ENCODE results near the gene FBXL20. TPM values are rescaled to one million over a fixed set of nuclear protein-coding genes. Genes with fewer than 3 reads are reported as not detected.

FBXL20 gene
- total RNA-seq, 1 donor from 2014 or later, result 28.0 TPM

DNA sequence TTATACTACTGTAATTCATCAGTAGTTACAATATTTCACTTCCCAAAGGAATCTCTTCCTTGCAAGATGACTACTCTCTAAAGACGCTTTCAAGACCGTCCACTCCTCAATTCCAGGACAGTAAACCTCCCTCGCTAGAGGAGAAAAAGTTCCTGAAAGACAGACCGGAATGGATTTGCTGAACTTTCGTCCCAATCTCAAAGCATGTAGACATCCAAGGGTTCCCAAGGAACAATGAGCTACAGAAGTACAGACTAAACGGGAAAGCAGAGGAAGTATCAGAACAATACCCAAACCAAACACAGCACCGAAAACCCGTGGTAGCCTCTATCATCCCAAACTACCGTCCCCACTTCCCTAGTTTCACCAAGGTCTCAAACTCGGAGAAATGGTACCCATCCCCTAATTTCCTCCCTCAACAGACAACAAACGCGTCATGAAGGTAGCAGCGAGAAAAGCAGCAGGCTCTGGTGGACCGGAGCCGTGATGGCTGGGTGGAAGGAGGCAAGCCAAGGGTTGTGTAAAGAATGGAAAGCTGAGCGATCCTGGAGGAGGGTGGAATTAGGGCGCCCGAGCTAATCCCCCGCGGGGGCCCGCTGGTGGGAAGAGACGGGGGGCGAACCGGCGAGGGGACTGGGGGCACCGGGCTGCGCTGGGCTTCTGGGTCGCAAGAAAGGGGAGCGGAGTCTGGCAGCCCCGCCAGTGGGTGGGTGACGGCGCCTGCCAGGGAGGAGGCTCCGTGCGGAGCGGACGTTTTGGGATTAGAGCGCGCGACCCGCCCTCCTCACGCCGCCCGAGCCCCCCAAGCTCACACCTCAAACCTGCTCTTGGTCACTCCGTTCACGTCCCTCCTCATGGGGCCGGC is 647 bp downstream of the FBXL20 start:
- Mint-ChIP-seq H3K4me1 (ENCODE audit: unreplicated experiment) (peaks cover 25% of the 10 kb centered on the region), H3K36me3 (ENCODE audit: unreplicated experiment) (peaks cover 1% of the 10 kb centered on the region), H3K9me3 (ENCODE audit: unreplicated experiment) (no peaks in the 10 kb centered on the region), H3K4me3 (ENCODE audit: unreplicated experiment) (peak overlapping the region; percentile 97), H3K27me3 (ENCODE audit: unreplicated experiment) (no peaks in the 10 kb centered on the region), H3K27ac (ENCODE audit: unreplicated experiment) (peak overlapping the region; percentile 87)
- no peak for DNase-seq (ENCODE audit: extremely low spot score, unreplicated experiment)
- TF ChIP-seq CTCF (IDR thresholded peaks at IDR 0.05), result no peak

DNA sequence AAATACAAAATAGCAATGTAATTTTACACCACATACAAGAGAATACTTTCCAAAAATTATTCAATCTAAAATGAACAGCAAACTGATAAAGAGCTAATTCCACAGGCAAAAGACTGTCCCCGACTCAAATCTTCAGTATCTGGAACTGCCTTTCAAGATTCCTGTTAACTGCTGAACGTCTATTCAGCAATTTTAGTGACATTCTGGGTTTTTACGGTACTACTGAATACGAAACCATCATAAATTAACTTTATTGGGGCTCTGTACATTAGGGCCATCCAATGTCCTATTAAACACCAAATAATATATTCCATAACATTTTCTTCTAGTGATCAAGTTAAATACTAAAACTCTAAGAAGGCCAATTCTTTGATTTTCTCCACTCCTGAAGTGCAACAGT is 1.6 kb downstream of the FBXL20 start:
- peaks cover 22% of the 10 kb centered on the region for H3K4me1 Mint-ChIP-seq (ENCODE audit: unreplicated experiment)
- H3K27ac Mint-ChIP-seq (ENCODE audit: unreplicated experiment), result no peak overlapping the region
- no peaks in the 10 kb centered on the region for H3K9me3 Mint-ChIP-seq (ENCODE audit: unreplicated experiment)
- no peaks in the 10 kb centered on the region for H3K27me3 Mint-ChIP-seq (ENCODE audit: unreplicated experiment)
- peaks cover 1% of the 10 kb centered on the region for H3K36me3 Mint-ChIP-seq (ENCODE audit: unreplicated experiment)
- no peak for TF ChIP-seq CTCF (IDR thresholded peaks at IDR 0.05)
- H3K4me3 Mint-ChIP-seq (ENCODE audit: unreplicated experiment), result peak overlapping the region; percentile 97
- DNase-seq (ENCODE audit: extremely low spot score, unreplicated experiment), result no peak

- no peak overlapping the region for H3K27ac Mint-ChIP-seq (ENCODE audit: unreplicated experiment)
- no peaks in the 10 kb centered on the region for H3K27me3 Mint-ChIP-seq (ENCODE audit: unreplicated experiment)
- no peak overlapping the region for H3K4me3 Mint-ChIP-seq (ENCODE audit: unreplicated experiment)
- peak; percentile 31 for TF ChIP-seq CTCF (IDR thresholded peaks at IDR 0.05)
- no peaks in the 10 kb centered on the region for H3K9me3 Mint-ChIP-seq (ENCODE audit: unreplicated experiment)
- peaks cover 1% of the 10 kb centered on the region for H3K36me3 Mint-ChIP-seq (ENCODE audit: unreplicated experiment)
- no peak for DNase-seq (ENCODE audit: extremely low spot score, unreplicated experiment)
- peaks cover 7% of the 10 kb centered on the region for H3K4me1 Mint-ChIP-seq (ENCODE audit: unreplicated experiment)
These were observed 7.7 kb downstream of the FBXL20 start for GRCh38 chr17:39393736-39394135.

DNA sequence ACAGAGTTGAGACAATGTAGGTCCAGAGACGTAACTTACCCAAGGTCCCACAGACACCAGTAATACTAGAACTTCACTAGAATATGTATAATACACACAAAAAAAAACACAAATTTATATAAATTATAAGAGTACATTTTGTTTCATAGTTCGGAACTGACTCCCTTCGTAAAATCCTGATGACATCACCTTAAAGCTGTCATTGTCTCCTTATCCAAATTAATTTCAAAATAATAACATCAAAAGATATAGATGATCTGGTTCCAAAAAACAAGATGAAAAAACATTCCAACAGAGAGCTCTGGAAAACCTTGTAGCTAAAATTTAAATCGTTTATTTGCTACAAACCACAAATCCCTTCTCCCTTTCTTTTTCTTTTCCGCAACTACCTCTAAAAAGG is 10.0 kb downstream of the FBXL20 start:
- Mint-ChIP-seq H3K9me3 (ENCODE audit: unreplicated experiment) (no peaks in the 10 kb centered on the region), H3K27me3 (ENCODE audit: unreplicated experiment) (no peaks in the 10 kb centered on the region), H3K4me3 (ENCODE audit: unreplicated experiment) (no peak overlapping the region), H3K4me1 (ENCODE audit: unreplicated experiment) (peaks cover 7% of the 10 kb centered on the region), H3K36me3 (ENCODE audit: unreplicated experiment) (peaks cover 5% of the 10 kb centered on the region), H3K27ac (ENCODE audit: unreplicated experiment) (no peak overlapping the region)
- no peak for DNase-seq (ENCODE audit: extremely low spot score, unreplicated experiment)
- TF ChIP-seq CTCF (IDR thresholded peaks at IDR 0.05), result no peak

- no peaks in the 10 kb centered on the region for H3K9me3 Mint-ChIP-seq (ENCODE audit: unreplicated experiment)
- no peak for TF ChIP-seq CTCF (IDR thresholded peaks at IDR 0.05)
These were observed 16.4 kb downstream of the FBXL20 start for GRCh38 chr17:39385040-39385439.

More at GRCh38 chr17:39385040-39385439, 16.4 kb downstream of the FBXL20 start:
- no peak overlapping the region for H3K4me3 Mint-ChIP-seq (ENCODE audit: unreplicated experiment)
- no peak overlapping the region for H3K27ac Mint-ChIP-seq (ENCODE audit: unreplicated experiment)
- H3K27me3 Mint-ChIP-seq (ENCODE audit: unreplicated experiment), result no peaks in the 10 kb centered on the region
- H3K36me3 Mint-ChIP-seq (ENCODE audit: unreplicated experiment), result peaks cover 5% of the 10 kb centered on the region
- H3K4me1 Mint-ChIP-seq (ENCODE audit: unreplicated experiment), result no peaks in the 10 kb centered on the region
- DNase-seq (ENCODE audit: extremely low spot score, unreplicated experiment), result no peak

Measured in osteocyte (in vitro differentiated cells).